Fibroblast of lung (primary cell): ENCODE data around the gene RPRD1A.

Experiments used
- CTCF ChIP-seq, 2 donors: IDR thresholded peaks in 1 of 2; conservative IDR thresholded peaks in 1 of 2; 1 replicate in 1 of 2; 2 replicates in 1 of 2; pipeline ENCODE4 v1.5.1; 2011 to 2012; ENCODE audit warnings: low read length in 2 of 2, control low read depth in 1 of 2, inconsistent platforms in 1 of 2, low read depth in 1 of 2, mild to moderate bottlenecking in 1 of 2
- EZH2 ChIP-seq: IDR thresholded peaks from 2 replicates; pipeline ENCODE4 v1.5.1; 2012; ENCODE audit warnings: low read length, control low read depth, mild to moderate bottlenecking; ENCODE audit errors: missing control alignments

GRCh38 chr18:35964319-35964718, 103.0 kb downstream of the RPRD1A start:
- TF ChIP-seq CTCF (conservative IDR thresholded peaks at IDR 0.05 in 1 of 2, IDR thresholded peaks at IDR 0.05 in 1 of 2; ENCODE audit: low read depth in 1 of 2, low read length in 2 of 2): no peak
- TF ChIP-seq EZH2: no peak
